Smooth muscle cell (in vitro differentiated cells): Measurements from ENCODE around the gene MYO18A. TPM values are rescaled to one million over a fixed set of nuclear protein-coding genes. Genes with fewer than 3 reads are reported as not detected.
A peak's percentile ranks its signal among the peaks of the same experiment; 100 is the strongest.

Experiments
- DNase-seq: peaks from one replicate; lab custom pipeline; 2025; ENCODE audit not compliant: unreplicated experiment; lab: John Stamatoyannopoulos, UW
- H2AFZ ChIP-seq: fragments of 200-600 bp; sonication (generic); 2 replicates; pipeline ENCODE4 v1.6.0; 2016; ENCODE audit warnings: antibody characterized with exemption, low read depth, mild to moderate bottlenecking
- H3F3A ChIP-seq: fragments of 200-600 bp; sonication (generic); 2 replicates; pipeline ENCODE4 v1.6.0; 2017; ENCODE audit warnings: antibody characterized with exemption, low read depth
- H3K27ac ChIP-seq: fragments of 200-600 bp; sonication (generic); 2 replicates; pipeline ENCODE4 v1.5.1; 2016; ENCODE audit warnings: low read depth, mild to moderate bottlenecking
- H3K27me3 ChIP-seq: fragments of 200-600 bp; sonication (generic); 2 replicates; pipeline ENCODE4 v1.6.1; 2016; ENCODE audit warnings: low read depth, mild to moderate bottlenecking
- H3K36me3 ChIP-seq: fragments of 200-600 bp; sonication (generic); 2 replicates; pipeline ENCODE4 v1.5.1; 2016; ENCODE audit warnings: low read depth
- H3K4me1 ChIP-seq: fragments of 200-600 bp; sonication (generic); 2 replicates; pipeline ENCODE4 v1.5.1; 2016; ENCODE audit warnings: low read depth
- H3K4me2 ChIP-seq: fragments of 200-600 bp; sonication (generic); 2 replicates; pipeline ENCODE4 v1.6.0; 2016; ENCODE audit warnings: mild to moderate bottlenecking
- H3K4me3 ChIP-seq: fragments of 200-600 bp; sonication (generic); 2 replicates; pipeline ENCODE4 v1.5.1; 2016; ENCODE audit warnings: mild to moderate bottlenecking
- H3K79me2 ChIP-seq: fragments of 200-600 bp; sonication (generic); 2 replicates; pipeline ENCODE4 v1.6.0; 2016; ENCODE audit warnings: low read depth, mild to moderate bottlenecking
- H3K9ac ChIP-seq: fragments of 200-600 bp; sonication (generic); 2 replicates; pipeline ENCODE4 v1.6.0; 2016; ENCODE audit warnings: low read depth
- H3K9me3 ChIP-seq: fragments of 200-600 bp; sonication (generic); replicated peaks from 2 replicates; pipeline ENCODE4 v1.5.1; 2016; ENCODE audit warnings: low read depth
- H4K20me1 ChIP-seq: fragments of 200-600 bp; sonication (generic); 2 replicates; pipeline ENCODE4 v1.6.0; 2016; ENCODE audit warnings: low read depth
- WGBS: methylation state at CpG from one replicate; pipeline ENCODE4 v1.1.7; 2016; ENCODE audit warnings: low lambda C conversion rate; 5-methylcytosine and 5-hydroxymethylcytosine counted together
- polyA plus RNA-seq: library from polyadenylated mRNA; unstranded; fragments of >200 nt; fragmentation: Nextera tagmentation; extraction: Ambion mirVana; gene quantifications from 2 replicates; pipeline ENCODE4 v1.2.1, GENCODE V29; 2016
- total RNA-seq: library from RNA; depleted of rRNA; stranded (reverse); fragments of >200 nt; gene quantifications from 2 replicates; pipeline ENCODE4 v1.2.3, GENCODE V29; 2014
- TF ChIP-seq, protein P1 (sequence below): fragments of 200-600 bp; sonication (generic); IDR thresholded peaks from 2 replicates; pipeline ENCODE4 v1.5.1; 2017; ENCODE audit warnings: borderline replicate concordance, mild to moderate bottlenecking, antibody characterized with exemption; ENCODE audit not compliant: insufficient read depth, poor library complexity, severe bottlenecking

MYO18A gene
- total and polyA plus RNA-seq, 2 experiments from 2014 or later = 18.0 to 22.1 TPM

DNA sequence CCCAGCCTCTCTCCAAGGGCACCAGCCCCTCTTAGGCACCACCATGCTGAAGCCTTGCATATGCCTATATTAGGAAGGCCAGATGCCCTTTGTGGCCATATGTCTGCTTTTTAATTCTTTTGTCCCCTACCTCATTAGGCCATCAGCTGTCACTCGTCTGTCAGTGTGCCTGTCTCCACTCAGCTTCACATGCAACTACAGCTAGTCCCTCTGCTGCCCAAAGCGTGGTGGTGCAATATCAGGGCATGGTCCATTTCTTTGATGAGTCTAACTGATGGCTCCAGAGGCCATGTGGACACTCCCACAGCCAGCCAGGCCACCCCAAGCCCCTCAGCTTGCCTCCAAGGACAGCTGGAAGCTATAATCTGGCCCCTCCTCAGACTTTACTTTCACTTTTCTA is 36.3 kb downstream of the MYO18A start:
- Histone ChIP-seq H3K27ac (no peak overlapping the region), H3K36me3 (no peaks in the 10 kb centered on the region), H3K4me2 (no peak overlapping the region), H3K4me3 (no peak overlapping the region), H4K20me1 (peaks cover 7% of the 10 kb centered on the region), H3F3A (no peaks in the 10 kb centered on the region), H2AFZ (no peak overlapping the region), H3K79me2 (no peaks in the 10 kb centered on the region), H3K27me3 (no peaks in the 10 kb centered on the region), H3K9ac (no peak overlapping the region), H3K4me1 (peaks cover 22% of the 10 kb centered on the region), H3K9me3 (no peaks in the 10 kb centered on the region)
- DNase-seq = no peak
- WGBS = 47% methylated on average over 2 of the region's 2 CpGs
- TF ChIP-seq, protein P1, sequence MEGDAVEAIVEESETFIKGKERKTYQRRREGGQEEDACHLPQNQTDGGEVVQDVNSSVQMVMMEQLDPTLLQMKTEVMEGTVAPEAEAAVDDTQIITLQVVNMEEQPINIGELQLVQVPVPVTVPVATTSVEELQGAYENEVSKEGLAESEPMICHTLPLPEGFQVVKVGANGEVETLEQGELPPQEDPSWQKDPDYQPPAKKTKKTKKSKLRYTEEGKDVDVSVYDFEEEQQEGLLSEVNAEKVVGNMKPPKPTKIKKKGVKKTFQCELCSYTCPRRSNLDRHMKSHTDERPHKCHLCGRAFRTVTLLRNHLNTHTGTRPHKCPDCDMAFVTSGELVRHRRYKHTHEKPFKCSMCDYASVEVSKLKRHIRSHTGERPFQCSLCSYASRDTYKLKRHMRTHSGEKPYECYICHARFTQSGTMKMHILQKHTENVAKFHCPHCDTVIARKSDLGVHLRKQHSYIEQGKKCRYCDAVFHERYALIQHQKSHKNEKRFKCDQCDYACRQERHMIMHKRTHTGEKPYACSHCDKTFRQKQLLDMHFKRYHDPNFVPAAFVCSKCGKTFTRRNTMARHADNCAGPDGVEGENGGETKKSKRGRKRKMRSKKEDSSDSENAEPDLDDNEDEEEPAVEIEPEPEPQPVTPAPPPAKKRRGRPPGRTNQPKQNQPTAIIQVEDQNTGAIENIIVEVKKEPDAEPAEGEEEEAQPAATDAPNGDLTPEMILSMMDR = peak; percentile 43

DNA sequence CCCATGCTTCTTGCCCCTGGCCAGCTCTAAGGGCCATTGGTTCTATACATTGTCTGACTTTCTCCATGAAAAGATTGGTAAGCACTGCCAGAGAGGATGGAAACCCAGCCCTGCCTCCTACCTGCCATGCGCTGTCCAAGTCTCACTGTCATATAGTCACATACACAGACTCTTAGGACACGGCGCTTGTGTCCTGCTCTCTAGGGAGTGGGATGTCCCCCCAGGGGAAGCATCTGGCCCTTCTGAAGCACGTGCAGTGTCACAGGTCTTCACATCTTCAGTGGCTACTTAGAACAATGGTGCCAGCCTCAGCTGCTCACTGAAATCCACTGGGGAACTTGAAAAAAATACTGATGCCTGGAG is 38.7 kb downstream of the MYO18A start:
- peaks cover 13% of the 10 kb centered on the region for H4K20me1 ChIP-seq
- no peak overlapping the region for H3K9ac ChIP-seq
- no peaks in the 10 kb centered on the region for H3K79me2 ChIP-seq
- no peaks in the 10 kb centered on the region for H3K36me3 ChIP-seq
- no peak overlapping the region for H3K4me2 ChIP-seq
- WGBS = 83% methylated on average over 4 of the region's 4 CpGs
- peaks cover 22% of the 10 kb centered on the region for H3K4me1 ChIP-seq
- no peak overlapping the region for H3K4me3 ChIP-seq
- H3F3A ChIP-seq = no peaks in the 10 kb centered on the region
- no peak overlapping the region for H2AFZ ChIP-seq
- DNase-seq = no peak
- no peaks in the 10 kb centered on the region for H3K9me3 ChIP-seq
- H3K27me3 ChIP-seq = no peaks in the 10 kb centered on the region
- TF ChIP-seq, protein P1 = no peak
- H3K27ac ChIP-seq = no peak overlapping the region

DNA sequence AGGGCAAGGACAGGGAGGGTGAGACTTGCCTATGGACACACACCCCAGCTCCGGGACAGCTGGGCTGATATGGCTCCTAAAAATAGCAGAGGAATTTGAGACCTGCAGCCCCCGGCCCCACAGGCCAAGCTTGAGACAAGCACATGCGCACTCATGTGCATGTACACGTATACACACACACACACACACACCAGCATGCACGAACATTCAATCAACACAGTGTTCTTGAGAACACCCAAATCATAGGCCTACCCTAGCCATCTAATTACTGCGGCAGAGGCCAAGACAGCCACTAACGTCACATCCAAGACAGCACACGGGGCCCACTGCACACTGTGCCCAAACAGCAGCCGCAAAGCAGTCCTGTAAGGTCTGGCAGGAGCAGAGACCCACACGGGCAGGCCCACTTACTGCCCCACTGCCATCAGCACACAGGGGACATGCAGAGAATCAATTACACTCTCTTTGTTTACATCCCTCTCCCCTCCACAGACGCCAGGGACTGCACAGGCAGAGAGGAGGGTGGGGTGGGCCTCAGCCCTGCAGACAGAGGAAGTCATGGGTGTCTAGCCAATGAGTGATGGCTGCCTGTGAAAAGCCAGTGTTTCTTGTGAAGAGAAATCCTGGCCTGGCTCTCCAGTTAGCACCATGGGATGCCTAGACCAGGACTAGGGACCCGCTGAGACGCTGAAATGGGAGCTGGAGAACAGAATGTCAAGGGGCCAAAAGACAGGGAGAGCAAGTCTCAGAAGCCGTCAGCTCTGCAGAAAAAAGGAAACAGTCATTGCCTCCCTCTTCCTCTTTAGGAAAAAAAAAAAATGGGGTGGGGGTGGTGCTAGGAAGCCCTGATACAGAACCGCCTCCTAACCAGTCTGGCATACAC is 39.3 kb downstream of the MYO18A start:
- no peak overlapping the region for H3K9ac ChIP-seq
- no peak overlapping the region for H2AFZ ChIP-seq
- H3K4me1 ChIP-seq = peaks cover 22% of the 10 kb centered on the region
- no peaks in the 10 kb centered on the region for H3K27me3 ChIP-seq
- peak overlapping the region; percentile 24 for H3K4me3 ChIP-seq
- WGBS = 51% methylated on average over 13 of the region's 15 CpGs
- no peaks in the 10 kb centered on the region for H3F3A ChIP-seq
- no peak for DNase-seq
- no peaks in the 10 kb centered on the region for H3K9me3 ChIP-seq
- peaks cover 13% of the 10 kb centered on the region for H4K20me1 ChIP-seq
- H3K79me2 ChIP-seq = no peaks in the 10 kb centered on the region
- TF ChIP-seq, protein P1 = no peak
- H3K27ac ChIP-seq = peak overlapping the region; percentile 17
- no peaks in the 10 kb centered on the region for H3K36me3 ChIP-seq
- H3K4me2 ChIP-seq = peak overlapping the region; percentile 81
